ENCODE results near the gene SHANK3. TPM values are rescaled to one million over a fixed set of nuclear protein-coding genes. Genes with fewer than 3 reads are reported as not detected.

The SHANK3 gene
- polyA plus RNA-seq, 1 of the 3 experiments (the other 2 are of a cell fraction): 1.5 TPM

- Histone ChIP-seq H3K4me2 (no peak overlapping the region), H3K4me3 (ENCODE audit: low read depth in 2 of 2, low read length in 1 of 2) (no peak overlapping the region), H3K9me2 (no peaks in the 10 kb centered on the region), H3K27me3 (ENCODE audit: insufficient read depth) (no peaks in the 10 kb centered on the region), H3K4me1 (ENCODE audit: control insufficient read depth in 1 of 2, insufficient read depth in 2 of 2, low read depth in 1 of 2, low read length in 1 of 2) (no peaks in the 10 kb centered on the region), H3K27ac (ENCODE audit: low read depth in 2 of 2, low read length in 1 of 2) (no peak overlapping the region), H3K9ac (no peak overlapping the region), H3K9me3 (peaks cover 3% of the 10 kb centered on the region; the same call in 1 of the 2 replicates), H3F3A (replicated peaks; ENCODE audit: insufficient read depth) (peaks cover 4% of the 10 kb centered on the region), H3K36me3 (replicated peaks in 1 of 2; ENCODE audit: control insufficient read depth in 1 of 2, insufficient read depth in 2 of 2, low read length in 1 of 2) (no peaks in the 10 kb centered on the region), H2AFZ (ENCODE audit: low read depth) (no peak overlapping the region), H3K79me2 (ENCODE audit: insufficient read depth) (no peaks in the 10 kb centered on the region), H4K20me1 (ENCODE audit: insufficient read depth) (no peaks in the 10 kb centered on the region)
- TF ChIP-seq TCF12 (IDR thresholded peaks at IDR 0.05): no peak
- no peak for TF ChIP-seq REST (IDR thresholded peaks at IDR 0.05; ENCODE audit: low read depth, low read length)
- TF ChIP-seq RXRA (IDR thresholded peaks at IDR 0.05; ENCODE audit: borderline replicate concordance, low read depth): no peak
- TF ChIP-seq IRF3 (IDR thresholded peaks at IDR 0.05; ENCODE audit: low read depth, low read length): no peak
- TF ChIP-seq GABPA (IDR thresholded peaks at IDR 0.05; ENCODE audit: low read depth): no peak
- TF ChIP-seq USF1 (IDR thresholded peaks at IDR 0.05; ENCODE audit: borderline replicate concordance, low read depth): no peak
- TF ChIP-seq CTCF (IDR thresholded peaks at IDR 0.05): no peak
- no peak for TF ChIP-seq SIN3A (IDR thresholded peaks at IDR 0.05; ENCODE audit: borderline replicate concordance, low read depth, low read length)
- TF ChIP-seq FOXJ3 (CRISPR knock-in tag; IDR thresholded peaks at IDR 0.05): no peak
- TF ChIP-seq CHD2 (IDR thresholded peaks at IDR 0.05; ENCODE audit: low read length, partially characterized antibody): no peak
- no peak for TF ChIP-seq MXI1 (IDR thresholded peaks at IDR 0.05; ENCODE audit: low read depth, low read length)
- no peak for TF ChIP-seq YY1 (IDR thresholded peaks at IDR 0.05; ENCODE audit: low read depth)
- ChIA-PET POLR2A (no interaction called here), CTCF (no interaction called here)
- 60% methylated on average over 5 of the region's 9 CpGs for WGBS (ENCODE audit: low lambda C conversion rate)
- no peak for DNase-seq
Measured at GRCh38 chr22:50686794-50687193, 14.2 kb downstream of the SHANK3 start.
